Fibroblast of lung (primary cell): ENCODE measurements around the gene NTF4. TPM values are rescaled to one million over a fixed set of nuclear protein-coding genes. Genes with fewer than 3 reads are reported as not detected.

ENCODE experiments used
- DNase-seq, 2 donors: peaks; one replicate each; pipeline versions ENCODE4 v3.0.0 to v3.0.0-alpha.2; 2010; ENCODE audit warnings: low read depth in 2 of 2
- H2AFZ ChIP-seq: 2 replicates; pipeline ENCODE4 v1.5.1; 2012; ENCODE audit warnings: low read length, control low read depth, inconsistent platforms
- H3K27ac ChIP-seq: 2 replicates; pipeline ENCODE4 v1.5.1; 2011; ENCODE audit warnings: low read length, control low read depth; ENCODE audit not compliant: insufficient read depth
- H3K27me3 ChIP-seq: 2 replicates; pipeline ENCODE4 v1.5.1; 2011; ENCODE audit warnings: mild to moderate bottlenecking, low read length; ENCODE audit not compliant: control insufficient read depth, insufficient read depth
- H3K36me3 ChIP-seq: 2 replicates; pipeline ENCODE4 v1.5.1; 2011; ENCODE audit warnings: low read length; ENCODE audit not compliant: control insufficient read depth, insufficient read depth
- H3K4me1 ChIP-seq: 2 replicates; pipeline ENCODE4 v1.5.1; 2011; ENCODE audit warnings: low read length; ENCODE audit not compliant: control insufficient read depth, insufficient read depth; ENCODE audit errors: extremely low read depth
- H3K4me2 ChIP-seq: 2 replicates; pipeline ENCODE4 v1.5.1; 2011; ENCODE audit warnings: low read length, control low read depth; ENCODE audit not compliant: insufficient read depth; ENCODE audit errors: extremely low read depth
- H3K4me3 ChIP-seq, 4 experiments: fragments of 200-600 bp in 1 of 4; sonication (generic) in 1 of 4; replicated peaks in 1 of 4; 2 replicates each; pipeline ENCODE4 v1.5.1; 2011 to 2016; ENCODE audit warnings: low read length in 4 of 4, low read depth in 3 of 4, mild to moderate bottlenecking in 3 of 4, control low read depth in 2 of 4, inconsistent platforms in 1 of 4, mixed read lengths in 1 of 4; ENCODE audit not compliant: insufficient read depth in 1 of 4; ENCODE audit errors: control extremely low read depth in 1 of 4
- H3K79me2 ChIP-seq: 2 replicates; pipeline ENCODE4 v1.5.1; 2012; ENCODE audit warnings: mild to moderate bottlenecking, low read length, inconsistent platforms; ENCODE audit not compliant: control insufficient read depth, insufficient read depth
- H3K9ac ChIP-seq: 2 replicates; pipeline ENCODE4 v1.5.1; 2011; ENCODE audit warnings: mild to moderate bottlenecking, low read length, control low read depth; ENCODE audit not compliant: insufficient read depth
- H3K9me3 ChIP-seq: 2 replicates; pipeline ENCODE4 v1.5.1; 2012; ENCODE audit warnings: low read depth, low read length; ENCODE audit not compliant: control insufficient read depth, insufficient read depth
- H4K20me1 ChIP-seq: 2 replicates; pipeline ENCODE4 v1.5.1; 2011; ENCODE audit warnings: low read length; ENCODE audit not compliant: control insufficient read depth, insufficient read depth; ENCODE audit errors: extremely low read depth
- EZH2 ChIP-seq: IDR thresholded peaks from 2 replicates; pipeline ENCODE4 v1.5.1; 2012; ENCODE audit warnings: low read length, control low read depth, mild to moderate bottlenecking; ENCODE audit errors: missing control alignments
- polyA plus RNA-seq, 2 donors: library from polyadenylated mRNA; depleted of rRNA in 1 of 2; stranded (reverse) in 1 of 2; unstranded in 1 of 2; fragments of >200 nt; gene quantifications; 2 replicates each; pipeline ENCODE4 v1.2.1, GENCODE V29; 2011 to 2012; ENCODE audit warnings: missing spikeins in 1 of 2
- total RNA-seq: library from RNA; depleted of rRNA; stranded (reverse); fragments of >200 nt; gene quantifications from 2 replicates; pipeline ENCODE4 v1.2.1, GENCODE V29; 2014
- TF ChIP-seq, protein P1 (sequence below), 2 donors: IDR thresholded peaks in 1 of 2; conservative IDR thresholded peaks in 1 of 2; 1 replicate in 1 of 2; 2 replicates in 1 of 2; pipeline ENCODE4 v1.5.1; 2011 to 2012; ENCODE audit warnings: low read length in 2 of 2, control low read depth in 1 of 2, inconsistent platforms in 1 of 2, low read depth in 1 of 2, mild to moderate bottlenecking in 1 of 2

The NTF4 gene
- total and polyA plus RNA-seq, 2 donors (not counting 1 experiment from before 2014, with no cell fraction given) = not detected

DNA sequence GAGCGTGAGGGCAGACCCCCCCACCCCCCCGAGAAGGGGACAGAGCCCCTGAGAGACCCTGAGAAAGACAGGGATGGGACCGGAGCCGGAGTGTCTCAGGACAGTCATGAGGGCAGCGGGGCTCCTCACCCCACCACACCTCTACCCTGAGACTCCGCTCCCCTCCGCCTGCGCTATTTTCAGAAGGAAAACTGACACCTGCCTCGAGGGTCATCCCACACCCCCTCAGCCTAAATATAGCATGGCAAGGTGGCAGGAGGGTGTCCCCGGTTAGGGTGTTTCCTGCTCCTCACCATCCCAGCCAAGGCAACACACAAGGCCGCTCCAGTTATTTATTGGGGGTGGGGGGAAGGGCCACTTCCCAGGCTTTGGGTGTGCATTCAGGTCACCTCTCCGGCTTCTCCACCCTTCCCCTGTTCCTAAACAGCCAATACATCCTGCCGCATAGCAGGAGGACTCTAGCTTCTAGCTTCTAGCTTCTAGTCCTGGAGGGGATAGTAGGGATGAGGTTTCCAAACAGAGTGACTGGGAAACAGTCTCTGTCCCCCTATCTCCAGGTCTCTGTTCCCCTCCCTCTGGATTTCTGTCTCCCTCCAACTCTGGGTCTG lies 1.4 kb upstream of the NTF4 start:
- Histone ChIP-seq H3K27ac (no peak overlapping the region), H3K9ac (no peak overlapping the region), H3K9me3 (no peaks in the 10 kb centered on the region), H2AFZ (no peak overlapping the region), H3K36me3 (no peaks in the 10 kb centered on the region), H3K27me3 (peaks cover 36% of the 10 kb centered on the region), H3K4me3 (no peak overlapping the region), H3K79me2 (no peaks in the 10 kb centered on the region), H3K4me1 (no peaks in the 10 kb centered on the region), H4K20me1 (no peaks in the 10 kb centered on the region), H3K4me2 (no peak overlapping the region)
- no peak for TF ChIP-seq EZH2
- TF ChIP-seq, protein P1, sequence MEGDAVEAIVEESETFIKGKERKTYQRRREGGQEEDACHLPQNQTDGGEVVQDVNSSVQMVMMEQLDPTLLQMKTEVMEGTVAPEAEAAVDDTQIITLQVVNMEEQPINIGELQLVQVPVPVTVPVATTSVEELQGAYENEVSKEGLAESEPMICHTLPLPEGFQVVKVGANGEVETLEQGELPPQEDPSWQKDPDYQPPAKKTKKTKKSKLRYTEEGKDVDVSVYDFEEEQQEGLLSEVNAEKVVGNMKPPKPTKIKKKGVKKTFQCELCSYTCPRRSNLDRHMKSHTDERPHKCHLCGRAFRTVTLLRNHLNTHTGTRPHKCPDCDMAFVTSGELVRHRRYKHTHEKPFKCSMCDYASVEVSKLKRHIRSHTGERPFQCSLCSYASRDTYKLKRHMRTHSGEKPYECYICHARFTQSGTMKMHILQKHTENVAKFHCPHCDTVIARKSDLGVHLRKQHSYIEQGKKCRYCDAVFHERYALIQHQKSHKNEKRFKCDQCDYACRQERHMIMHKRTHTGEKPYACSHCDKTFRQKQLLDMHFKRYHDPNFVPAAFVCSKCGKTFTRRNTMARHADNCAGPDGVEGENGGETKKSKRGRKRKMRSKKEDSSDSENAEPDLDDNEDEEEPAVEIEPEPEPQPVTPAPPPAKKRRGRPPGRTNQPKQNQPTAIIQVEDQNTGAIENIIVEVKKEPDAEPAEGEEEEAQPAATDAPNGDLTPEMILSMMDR (conservative IDR thresholded peaks at IDR 0.05 in 1 of 2, IDR thresholded peaks at IDR 0.05 in 1 of 2; ENCODE audit: low read depth in 1 of 2, low read length in 2 of 2) = no peak
- DNase-seq = no peak

DNA sequence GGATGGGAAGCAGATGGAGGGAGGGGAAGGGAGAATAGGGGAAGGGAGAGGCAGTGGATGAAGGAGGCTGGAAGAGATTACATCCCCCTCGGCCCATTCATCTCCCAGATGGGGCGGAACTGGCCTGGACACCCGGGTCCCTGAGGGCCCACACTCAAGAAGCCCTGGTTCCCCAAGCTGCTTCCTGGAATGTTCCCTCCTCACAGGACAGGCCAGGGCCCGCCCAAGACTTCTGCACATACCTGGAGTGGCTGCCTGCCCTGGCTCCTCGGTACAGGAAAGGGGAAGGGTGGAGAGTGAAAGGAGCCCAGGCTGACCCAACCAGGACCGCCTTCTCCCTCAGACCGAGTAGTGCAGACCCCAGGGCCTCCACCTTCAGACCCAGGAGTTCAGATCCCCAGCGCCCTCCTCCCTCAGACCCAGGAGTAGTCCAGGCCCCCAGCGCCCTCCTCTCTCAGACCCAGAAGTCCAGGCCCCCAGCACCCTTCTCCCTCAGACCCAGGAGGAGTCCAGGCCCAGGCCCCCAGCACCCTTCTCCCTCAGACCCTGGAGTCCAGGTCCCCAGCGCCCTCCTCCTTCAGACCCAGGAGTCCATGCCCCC lies 489 bp downstream of the NTF4 start:
- Histone ChIP-seq H3K27ac (no peak overlapping the region), H2AFZ (no peak overlapping the region), H4K20me1 (no peaks in the 10 kb centered on the region), H3K4me2 (no peak overlapping the region), H3K27me3 (peaks cover 29% of the 10 kb centered on the region), H3K36me3 (no peaks in the 10 kb centered on the region), H3K9me3 (no peaks in the 10 kb centered on the region), H3K4me3 (no peak overlapping the region), H3K4me1 (no peaks in the 10 kb centered on the region), H3K9ac (no peak overlapping the region), H3K79me2 (no peaks in the 10 kb centered on the region)
- DNase-seq = no peak
- no peak for TF ChIP-seq EZH2
- TF ChIP-seq, protein P1 (conservative IDR thresholded peaks at IDR 0.05 in 1 of 2, IDR thresholded peaks at IDR 0.05 in 1 of 2; ENCODE audit: low read depth in 1 of 2, low read length in 2 of 2) = no peak

DNA sequence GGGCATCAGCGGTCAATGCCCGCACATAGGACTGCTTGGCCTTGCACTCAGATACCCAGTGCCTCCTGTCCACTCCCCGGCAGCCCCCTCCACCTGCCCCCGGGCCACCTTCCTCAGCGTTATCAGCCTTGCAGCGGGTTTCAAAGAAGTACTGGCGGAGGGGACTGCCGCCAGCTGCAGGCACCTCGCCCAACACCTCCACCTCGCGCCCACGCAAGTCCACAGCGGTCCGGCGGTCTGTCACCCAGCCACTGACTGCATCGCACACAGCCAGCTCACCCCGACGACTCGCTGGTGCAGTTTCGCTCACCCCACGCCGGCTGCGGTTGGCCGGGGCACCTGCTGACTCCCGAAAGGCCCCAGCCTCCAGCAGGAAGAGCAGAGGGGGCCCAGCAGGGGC lies 3.2 kb downstream of the NTF4 start:
- no peak overlapping the region for H3K9ac ChIP-seq
- H3K4me2 ChIP-seq = no peak overlapping the region
- TF ChIP-seq, protein P1 (conservative IDR thresholded peaks at IDR 0.05 in 1 of 2, IDR thresholded peaks at IDR 0.05 in 1 of 2; ENCODE audit: low read depth in 1 of 2, low read length in 2 of 2) = no peak
- TF ChIP-seq EZH2 = no peak
- peaks cover 2% of the 10 kb centered on the region for H3K4me1 ChIP-seq
- H2AFZ ChIP-seq = no peak overlapping the region
- DNase-seq = no peak
- H3K27ac ChIP-seq = no peak overlapping the region
- H3K9me3 ChIP-seq = no peaks in the 10 kb centered on the region
- H3K79me2 ChIP-seq = no peaks in the 10 kb centered on the region
- H3K4me3 ChIP-seq = no peak overlapping the region
- peaks cover 20% of the 10 kb centered on the region for H3K27me3 ChIP-seq
- no peaks in the 10 kb centered on the region for H4K20me1 ChIP-seq
- H3K36me3 ChIP-seq = no peaks in the 10 kb centered on the region
